ENCODE data around the gene LRRC46. TPM values are rescaled to one million over a fixed set of nuclear protein-coding genes. Genes with fewer than 3 reads are reported as not detected.

The LRRC46 gene
- total RNA-seq, 2 experiments from 2014 or later = 0.38 to 0.67 TPM

- CTCF ChIA-PET = interaction anchor here (0.8 to 2.8 kb wide), 3 partner anchors 20 to 92 kb away, joined by 3 to 18 read pairs (median 3); no protein-coding TSS in a partner anchor
- DNase-seq (no peak), ATAC-seq (no peak)
- Mint-ChIP-seq H3K4me3 (no peak overlapping the region), H3K36me3 (ENCODE audit: low read depth) (no peaks in the 10 kb centered on the region), H3K4me1 (ENCODE audit: low read depth) (peaks cover under 1% of the 10 kb centered on the region), H3K9me3 (no peaks in the 10 kb centered on the region), H3K27me3 (peaks cover 28% of the 10 kb centered on the region), H3K27ac (no peak overlapping the region)
- no peak for TF ChIP-seq CTCF (IDR thresholded peaks at IDR 0.05)
- intact Hi-C loops (cut with micrococcal nuclease) = no loop called here
- POLR2A ChIA-PET = interaction anchor here (0.8 kb wide), 1 partner anchor 26 kb away, joined by 3 read pairs; no protein-coding TSS in a partner anchor
Observed at GRCh38 chr17:47870056-47870455, 38.6 kb downstream of the LRRC46 start.

- POLR2A ChIA-PET = interaction anchor here (0.8 to 1.2 kb wide), 2 partner anchors 24 to 25 kb away, joined by 3 to 4 read pairs; no protein-coding TSS in a partner anchor
- no peak overlapping the region for H3K4me3 Mint-ChIP-seq
Observed at GRCh38 chr17:47871048-47871447, 39.6 kb downstream of the LRRC46 start.

GRCh38 chr17:47872019-47872650 lies 40.7 kb downstream of the LRRC46 start:
- Mint-ChIP-seq H3K36me3 (ENCODE audit: low read depth) (no peaks in the 10 kb centered on the region), H3K27ac (no peak overlapping the region), H3K9me3 (no peaks in the 10 kb centered on the region), H3K4me3 (no peak overlapping the region), H3K27me3 (peaks cover 37% of the 10 kb centered on the region), H3K4me1 (ENCODE audit: low read depth) (no peaks in the 10 kb centered on the region)
- ChIA-PET POLR2A (interaction anchor here (0.7 to 1.2 kb wide), 5 partner anchors 10 to 23 kb away, joined by 3 to 4 read pairs (median 3); no protein-coding TSS in a partner anchor), CTCF (interaction anchor here (0.7 to 2.8 kb wide), 6 partner anchors 11 to 31 kb away, joined by 3 to 18 read pairs (median 4); partner anchors contain the start of gene SCRN2)
- DNase-seq (no peak), ATAC-seq (no peak)
- no peak for TF ChIP-seq CTCF (IDR thresholded peaks at IDR 0.05)
- intact Hi-C loops (cut with micrococcal nuclease) = no loop called here

More at GRCh38 chr17:47871048-47871447, 39.6 kb downstream of the LRRC46 start:
- CTCF ChIA-PET = interaction anchor here (1.7 to 2.8 kb wide), 2 partner anchors 19 to 30 kb away, joined by 3 to 18 read pairs; partner anchors contain the start of gene SCRN2
- no peak for TF ChIP-seq CTCF (IDR thresholded peaks at IDR 0.05)
- Mint-ChIP-seq H3K27me3 (peaks cover 36% of the 10 kb centered on the region), H3K9me3 (no peaks in the 10 kb centered on the region), H3K27ac (no peak overlapping the region), H3K4me1 (ENCODE audit: low read depth) (no peaks in the 10 kb centered on the region), H3K36me3 (ENCODE audit: low read depth) (no peaks in the 10 kb centered on the region)
- DNase-seq (no peak), ATAC-seq (no peak)
- intact Hi-C loops (cut with micrococcal nuclease) = no loop called here

- Mint-ChIP-seq H3K27ac (no peak overlapping the region), H3K27me3 (peaks cover 37% of the 10 kb centered on the region), H3K9me3 (no peaks in the 10 kb centered on the region), H3K4me1 (ENCODE audit: low read depth) (no peaks in the 10 kb centered on the region), H3K4me3 (no peak overlapping the region), H3K36me3 (ENCODE audit: low read depth) (no peaks in the 10 kb centered on the region)
- intact Hi-C loops (cut with micrococcal nuclease) = no loop called here
- no peak for TF ChIP-seq CTCF (IDR thresholded peaks at IDR 0.05)
- no peak for DNase-seq
- POLR2A ChIA-PET = interaction anchor here (1.0 to 1.2 kb wide), 2 partner anchors 9 to 12 kb away, joined by 3 read pairs; no protein-coding TSS in a partner anchor
- CTCF ChIA-PET = interaction anchor here (0.7 to 1.3 kb wide), 2 partner anchors 11 to 30 kb away, joined by 3 to 4 read pairs; no protein-coding TSS in a partner anchor
- ATAC-seq = no peak
Observed at GRCh38 chr17:47872651-47873161, 41.2 kb downstream of the LRRC46 start.

All from activated CD8-positive, alpha-beta T cell treated with anti-CD3 and anti-CD28 coated beads for 36 hours (primary cell).